OCI-LY7 (cell line): ENCODE data around the gene C16orf74. TPM values are rescaled to one million over a fixed set of nuclear protein-coding genes. Genes with fewer than 3 reads are reported as not detected.

Experiments
- BruUV-seq: library from RNA; stranded (reverse); fragments of 400-500 nt; replicated peaks from 2 replicates; lab custom pipeline; 2021; lab: Mats Ljungman, UMichigan
- CTCF ChIA-PET: fragments of 300-600 bp; sonication (Branson Sonifier 250); formaldehyde crosslinking; loops from one replicate; lab custom pipeline; 2022; ENCODE audit warnings: antibody characterized with exemption; ENCODE audit not compliant: unreplicated experiment; lab: Charles Lee
- POLR2A ChIA-PET: fragments of 300-600 bp; sonication (Branson Sonifier 250); formaldehyde crosslinking; loops from one replicate; lab custom pipeline; 2022; ENCODE audit warnings: antibody characterized with exemption; lab: Charles Lee
- DNase-seq: peaks from one replicate; pipeline ENCODE4 v3.0.0-alpha.2; 2015; ENCODE audit warnings: low spot score
- H2AFZ ChIP-seq: fragments of 200-600 bp; sonication (generic), shearing (Covaris generic); 2 replicates; pipeline ENCODE4 v1.6.1; 2014; ENCODE audit warnings: mild to moderate bottlenecking, antibody characterized with exemption, low read length, moderate library complexity
- H3K27ac ChIP-seq: fragments of 200-600 bp; sonication (generic); 2 replicates; pipeline ENCODE4 v1.5.1; 2014; ENCODE audit warnings: mixed run types, low read depth, mild to moderate bottlenecking, moderate library complexity, low read length, inconsistent platforms; ENCODE audit not compliant: poor library complexity, severe bottlenecking
- H3K36me3 ChIP-seq: fragments of 200-600 bp; sonication (generic); 2 replicates; pipeline ENCODE4 v1.6.1; 2014; ENCODE audit warnings: mild to moderate bottlenecking, antibody characterized with exemption, low read length, moderate library complexity, mixed read lengths; ENCODE audit not compliant: insufficient read depth
- H3K4me1 ChIP-seq: fragments of 200-600 bp; sonication (generic); 2 replicates; pipeline ENCODE4 v1.5.1; 2014; ENCODE audit warnings: mild to moderate bottlenecking, low read length; ENCODE audit not compliant: insufficient read depth, poor library complexity, severe bottlenecking
- H3K4me2 ChIP-seq: fragments of 200-600 bp; sonication (generic); 2 replicates; pipeline ENCODE4 v1.6.1; 2014; ENCODE audit warnings: mild to moderate bottlenecking, low read length
- H3K4me3 ChIP-seq: fragments of 200-600 bp; sonication (generic); 2 replicates; pipeline ENCODE4 v1.5.1; 2014; ENCODE audit warnings: mild to moderate bottlenecking, low read depth, low read length; ENCODE audit not compliant: poor library complexity, severe bottlenecking
- H3K79me2 ChIP-seq: fragments of 200-600 bp; sonication (generic); 2 replicates; pipeline ENCODE4 v1.6.1; 2016; ENCODE audit warnings: low read depth, mild to moderate bottlenecking, low read length, moderate library complexity, mixed read lengths; ENCODE audit not compliant: insufficient read depth
- H3K9me2 ChIP-seq: fragments of 200-600 bp; sonication (generic); 2 replicates; pipeline ENCODE4 v1.6.1; 2016; ENCODE audit warnings: mild to moderate bottlenecking, low read length, mixed read lengths; ENCODE audit not compliant: insufficient read depth
- H3K9me3 ChIP-seq: fragments of 200-600 bp; sonication (generic); 2 replicates; pipeline ENCODE4 v1.6.1; 2014; ENCODE audit warnings: mild to moderate bottlenecking, mixed run types, low read length, mixed read lengths
- H4K20me1 ChIP-seq: fragments of 200-600 bp; sonication (generic); 2 replicates; pipeline ENCODE4 v1.6.1; 2014; ENCODE audit warnings: mild to moderate bottlenecking, antibody characterized with exemption, low read length, moderate library complexity, mixed read lengths; ENCODE audit not compliant: insufficient read depth
- CTCF ChIP-seq: fragments of 200-600 bp; sonication (generic); conservative IDR thresholded peaks from 2 replicates; pipeline ENCODE4 v1.5.1; 2014; ENCODE audit warnings: mild to moderate bottlenecking, antibody characterized with exemption, low read length, moderate library complexity, mixed read lengths
- EZH2phosphoT487 ChIP-seq: fragments of 200-600 bp; sonication (generic); IDR thresholded peaks from 2 replicates; pipeline ENCODE4 v1.6.1; 2018; ENCODE audit warnings: low read depth, borderline replicate concordance, mild to moderate bottlenecking, mixed run types, antibody characterized with exemption, low read length, moderate library complexity, mixed read lengths
- intact Hi-C: fragments of 100-400 bp; cut with micrococcal nuclease; formaldehyde crosslinking; loops from one replicate; pipeline ENCODE4 v1.10.0; 2022; ENCODE audit not compliant: unreplicated experiment
- total RNA-seq, 2 experiments: library from RNA; depleted of rRNA in 1 of 2; stranded (reverse); fragments of >200 nt in 1 of 2; shearing (Covaris generic) in 1 of 2; gene quantifications; 2 replicates each; pipeline ENCODE4 v1.2.3, GENCODE V29; 2014 to 2022

C16orf74 gene
- total RNA-seq, 2 experiments from 2014 or later: 6.8 to 9.7 TPM

- peaks cover 96% of the 10 kb centered on the region for H3K36me3 ChIP-seq
- H2AFZ ChIP-seq: no peak overlapping the region
- no peak overlapping the region for H3K4me2 ChIP-seq
- intact Hi-C loops: no loop called here
- no peak overlapping the region for H3K27ac ChIP-seq
- H3K4me3 ChIP-seq: no peak overlapping the region
- no peaks in the 10 kb centered on the region for H3K4me1 ChIP-seq
- no peaks in the 10 kb centered on the region for H4K20me1 ChIP-seq
- DNase-seq: no peak
- TF ChIP-seq EZH2phosphoT487 (no peak), CTCF (no peak)
- POLR2A ChIA-PET: interaction anchor here (0.6 kb wide), 1 partner anchor 779 kb away, joined by 3 read pairs; no protein-coding TSS in a partner anchor
- BruUV-seq: no TSS peak
- H3K79me2 ChIP-seq: no peaks in the 10 kb centered on the region
- H3K9me2 ChIP-seq: no peaks in the 10 kb centered on the region
- H3K9me3 ChIP-seq: no peaks in the 10 kb centered on the region
- CTCF ChIA-PET: no interaction called here
Observed at GRCh38 chr16:85661740-85662481, 89.0 kb downstream of the C16orf74 start.

GRCh38 chr16:85660843-85661739, 89.8 kb downstream of the C16orf74 start:
- BruUV-seq: no TSS peak
- POLR2A ChIA-PET: interaction anchor here (0.6 kb wide), 1 partner anchor 778 kb away, joined by 3 read pairs; no protein-coding TSS in a partner anchor

More at GRCh38 chr16:85660843-85661739, 89.8 kb downstream of the C16orf74 start:
- no peaks in the 10 kb centered on the region for H4K20me1 ChIP-seq
- peaks cover 96% of the 10 kb centered on the region for H3K36me3 ChIP-seq
- no peak for DNase-seq
- no peaks in the 10 kb centered on the region for H3K9me3 ChIP-seq
- no peaks in the 10 kb centered on the region for H3K4me1 ChIP-seq
- intact Hi-C loops: no loop called here
- no peaks in the 10 kb centered on the region for H3K79me2 ChIP-seq
- H3K4me3 ChIP-seq: no peak overlapping the region
- TF ChIP-seq EZH2phosphoT487 (no peak), CTCF (no peak)
- H3K4me2 ChIP-seq: no peak overlapping the region
- H3K27ac ChIP-seq: no peak overlapping the region
- no peaks in the 10 kb centered on the region for H3K9me2 ChIP-seq
- CTCF ChIA-PET: no interaction called here
- H2AFZ ChIP-seq: no peak overlapping the region
